K562 (cell line): ENCODE results near the gene TRIM69. TPM values are rescaled to one million over a fixed set of nuclear protein-coding genes. Genes with fewer than 3 reads are reported as not detected.

Experiments used
- CHCHD3 ChIP-seq: fragments of 250-450 bp; sonication (Bioruptor Pico); IDR thresholded peaks from 2 replicates; pipeline ENCODE4 v2.1.2; 2022; ENCODE audit warnings: mild to moderate bottlenecking
- GTF2E2 ChIP-seq: fragments of 200-800 bp; sonication (Bioruptor generic); IDR thresholded peaks from 2 replicates; pipeline ENCODE4 v1.6.1; 2016; ENCODE audit warnings: missing genetic modification characterization, missing compliant biosample characterization
- MGA ChIP-seq: fragments of 450-650 bp; IDR thresholded peaks from 2 replicates; pipeline ENCODE4 v1.6.1; 2016; ENCODE audit warnings: mild to moderate bottlenecking, moderate library complexity
- NR0B1 ChIP-seq: fragments of 450-650 bp; IDR thresholded peaks from one replicate; pipeline ENCODE4 v1.6.1; 2018; ENCODE audit warnings: mild to moderate bottlenecking, moderate library complexity; ENCODE audit not compliant: partially characterized antibody
- RBM25 ChIP-seq: fragments of 200-400 bp; formaldehyde crosslinking; IDR thresholded peaks from 2 replicates; pipeline ENCODE4 v1.6.1; 2018; ENCODE audit warnings: low read length, low read depth, moderate library complexity; ENCODE audit not compliant: severe bottlenecking
- RHOXF2B ChIP-seq: fragments of 250-450 bp; sonication (Bioruptor Pico); conservative IDR thresholded peaks from 2 replicates; pipeline ENCODE4 v1.5.1; 2021
- RNF2 ChIP-seq: sonication (generic); IDR thresholded peaks from 2 replicates; pipeline ENCODE4 v1.6.1; 2016
- TOE1 ChIP-seq, 2 experiments: fragments of 450-650 bp in 1 of 2; sonication (generic) in 1 of 2; formaldehyde crosslinking in 1 of 2; IDR thresholded peaks; 2 replicates each; pipeline versions ENCODE4 v1.7.1 to v1.8.0; 2016 to 2022; ENCODE audit warnings: borderline replicate concordance in 2 of 2, mild to moderate bottlenecking in 2 of 2, antibody characterized with exemption in 1 of 2, inconsistent platforms in 1 of 2, low read depth in 1 of 2, missing genetic modification reagents in 1 of 2, moderate library complexity in 1 of 2
- ZNF217 ChIP-seq: sonication (generic); formaldehyde crosslinking; IDR thresholded peaks from 2 replicates; pipeline ENCODE4 v1.8.0; 2022; ENCODE audit warnings: mild to moderate bottlenecking, missing genetic modification reagents
- ZNF274 ChIP-seq: IDR thresholded peaks from 2 replicates; pipeline ENCODE4 v1.6.1; 2011; ENCODE audit warnings: low read depth, mild to moderate bottlenecking, low read length, moderate library complexity, borderline replicate concordance
- ZNF282 ChIP-seq: sonication (generic); formaldehyde crosslinking; IDR thresholded peaks from 2 replicates; pipeline ENCODE4 v1.8.1; 2023; ENCODE audit warnings: missing genetic modification reagents
- ZNF444 ChIP-seq: fragments of 250-450 bp; sonication (Bioruptor Pico); IDR thresholded peaks from 2 replicates; pipeline ENCODE4 v1.4.0; 2020; ENCODE audit warnings: mild to moderate bottlenecking, moderate library complexity
- ZNF586 ChIP-seq: fragments of 450-650 bp; formaldehyde crosslinking; conservative IDR thresholded peaks from 2 replicates; pipeline ENCODE4 v1.4.0; 2020; ENCODE audit warnings: mild to moderate bottlenecking, moderate library complexity
- ZNF696 ChIP-seq: fragments of 250-450 bp; sonication (Bioruptor Pico); conservative IDR thresholded peaks from 2 replicates; pipeline ENCODE4 v1.4.0; 2020; ENCODE audit warnings: mild to moderate bottlenecking, moderate library complexity
- polyA plus RNA-seq, 8 experiments: library from polyadenylated mRNA; depleted of rRNA in 4 of 8; stranded (reverse) in 5 of 8; unstranded in 3 of 8; fragments of >200 nt; fragmentation: Nextera tagmentation in 2 of 8; fragmentation: Illumina TruSeq in 1 of 8; extraction: Ambion mirVana in 2 of 8; extraction: Trizol in 1 of 8; gene quantifications; 2 replicates each; pipeline versions ENCODE4 v1.2.1 to v1.2.3, GENCODE V29; 2011 to 2014; ENCODE audit warnings: inconsistent platforms in 1 of 8, missing spikeins in 1 of 8
- total RNA-seq, 7 experiments: library from RNA; depleted of rRNA in 6 of 7; stranded (reverse); fragments of >200 nt in 6 of 7; fragmentation: Illumina TruSeq in 2 of 7; extraction: Trizol in 2 of 7; gene quantifications; 2 replicates each; pipeline versions ENCODE4 v1.2.1 to v1.2.3, GENCODE V29; 2011 to 2021; ENCODE audit warnings: low replicate concordance in 1 of 7

TRIM69 gene
- total and polyA plus RNA-seq, 9 of the 15 experiments (the other 6 are each of a cell fraction or from before 2014, with no cell fraction given), result 1.0 to 4.3 (median 2.3) TPM

GRCh38 chr15:44810237-44810636 is 73.9 kb downstream of the TRIM69 start (continued):
- no peak for TF ChIP-seq NR0B1
- no peak for TF ChIP-seq GTF2E2 (tag)
- TF ChIP-seq ZNF696 (CRISPR knock-in tag), result no peak
- TF ChIP-seq ZNF586 (CRISPR knock-in tag), result no peak
- no peak for TF ChIP-seq RBM25
- TF ChIP-seq MGA, result no peak
- TF ChIP-seq RHOXF2B (CRISPR knock-in tag), result no peak
- no peak for TF ChIP-seq ZNF282 (CRISPR knock-in tag)
- no peak for TF ChIP-seq RNF2
- TF ChIP-seq ZNF217, result no peak
- no peak for TF ChIP-seq ZNF274
- TF ChIP-seq TOE1 (IDR thresholded peaks at IDR 0.05; ENCODE audit: borderline replicate concordance), result no peak
- TF ChIP-seq TOE1 (CRISPR knock-in tag; IDR thresholded peaks at IDR 0.05; ENCODE audit: borderline replicate concordance, low read depth), result no peak
- no peak for TF ChIP-seq CHCHD3 (CRISPR knock-in tag)
- no peak for TF ChIP-seq ZNF444
